Skeletal muscle cell (primary cell): ENCODE data around the gene CPEB2.
"Not testable (repeated sequence)": the region's sequence is repeated elsewhere in the genome, so short reads cannot be mapped to it uniquely, and the experiment has no call there.

Source experiments
- DNase-seq: peaks from one replicate; pipeline ENCODE4 v3.0.0-alpha.2; 2010; ENCODE audit warnings: low read depth
- H3K4me3 ChIP-seq: 2 replicates; pipeline ENCODE4 v1.5.1; 2011; ENCODE audit warnings: low read depth, mild to moderate bottlenecking, control low read depth, low read length, moderate library complexity

Gene CPEB2

DNA sequence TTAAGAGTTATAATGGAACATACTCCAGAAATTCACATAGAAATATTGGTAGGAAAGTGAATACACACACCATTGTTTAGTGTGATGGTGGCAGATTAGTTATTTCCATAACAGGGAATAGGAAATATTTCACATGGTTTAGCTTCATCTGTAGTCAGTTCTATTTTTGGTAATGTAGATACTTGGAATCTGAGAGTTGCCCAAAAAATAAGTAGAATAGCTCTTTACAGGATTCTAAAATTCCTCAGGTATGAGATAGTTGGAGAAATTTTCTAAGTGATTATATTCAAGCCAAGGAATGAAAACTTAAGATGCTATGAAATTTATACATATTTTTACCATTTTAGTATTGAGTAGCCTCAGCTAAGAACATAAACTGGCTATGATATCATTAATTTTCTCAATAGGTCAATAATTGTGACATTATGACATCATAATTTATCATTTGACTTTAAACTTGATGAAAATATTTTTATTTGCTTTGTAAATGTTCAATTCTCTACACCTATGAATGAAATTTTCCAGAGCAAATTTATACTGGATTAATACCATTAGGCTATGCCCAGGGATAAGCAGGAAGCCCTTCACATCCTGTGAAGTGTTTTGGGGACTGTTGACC lies 35.8 kb downstream of the CPEB2 start:
- no peak for DNase-seq

DNA sequence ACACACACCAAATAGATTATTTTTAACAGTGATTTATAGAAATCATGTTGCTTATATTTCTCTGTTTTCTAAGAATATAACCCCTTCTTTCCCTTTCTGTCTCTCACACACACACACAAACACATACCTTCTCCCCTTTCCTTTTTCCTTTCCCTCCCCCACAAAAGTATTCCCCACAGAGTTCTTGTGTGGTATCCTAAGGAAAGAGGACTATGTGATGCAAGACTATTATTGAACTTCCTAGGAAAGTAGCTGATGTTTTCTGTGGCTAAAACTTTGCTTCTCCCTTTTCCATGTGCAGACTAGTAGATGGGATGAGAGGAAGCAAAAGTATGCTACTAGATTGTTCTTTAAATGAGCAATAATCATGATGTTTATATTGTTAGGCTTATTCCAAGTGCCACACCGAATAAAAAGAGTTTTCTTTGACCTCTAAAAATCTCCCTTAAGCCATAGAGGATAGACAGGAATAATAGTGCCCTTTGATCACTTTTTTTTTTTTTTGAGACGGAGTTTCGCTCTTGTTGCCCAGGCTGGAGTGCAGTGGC lies 38.7 kb downstream of the CPEB2 start:
- peak; percentile 41 for DNase-seq
- no peak overlapping the region for H3K4me3 ChIP-seq

More for the DNA sequence above, 35.8 kb downstream of the CPEB2 start:
- no peak overlapping the region for H3K4me3 ChIP-seq

DNA sequence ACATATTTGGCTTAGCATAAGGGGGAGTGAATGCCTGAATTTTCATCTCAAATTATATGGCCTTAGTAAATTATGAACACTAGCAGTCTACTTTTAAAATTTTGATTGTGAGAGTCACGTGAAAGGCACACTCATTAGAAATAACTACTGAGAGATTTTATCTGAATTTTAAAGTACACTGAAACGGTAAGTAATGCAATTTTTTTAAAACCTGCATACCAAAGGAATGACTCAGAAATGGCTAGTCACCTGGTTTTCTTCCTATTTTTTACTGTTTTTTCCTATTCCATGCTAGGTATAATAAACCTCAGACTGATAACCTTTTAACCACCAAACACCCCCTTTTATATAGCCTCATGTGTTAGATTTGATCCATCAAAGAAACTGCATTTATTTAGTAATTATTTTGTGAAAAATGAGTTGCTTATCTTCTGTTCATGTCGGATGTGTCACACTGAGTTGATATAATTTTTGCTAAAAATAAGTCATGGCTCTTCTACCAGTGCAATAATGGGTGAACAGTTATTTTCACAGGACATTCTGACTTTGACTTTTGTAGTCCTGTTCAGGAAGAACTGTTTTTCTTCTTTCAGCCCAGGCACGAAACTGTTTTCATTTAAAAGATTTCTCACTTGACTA lies 40.4 kb downstream of the CPEB2 start:
- H3K4me3 ChIP-seq = no peak overlapping the region
- DNase-seq = no peak

DNA sequence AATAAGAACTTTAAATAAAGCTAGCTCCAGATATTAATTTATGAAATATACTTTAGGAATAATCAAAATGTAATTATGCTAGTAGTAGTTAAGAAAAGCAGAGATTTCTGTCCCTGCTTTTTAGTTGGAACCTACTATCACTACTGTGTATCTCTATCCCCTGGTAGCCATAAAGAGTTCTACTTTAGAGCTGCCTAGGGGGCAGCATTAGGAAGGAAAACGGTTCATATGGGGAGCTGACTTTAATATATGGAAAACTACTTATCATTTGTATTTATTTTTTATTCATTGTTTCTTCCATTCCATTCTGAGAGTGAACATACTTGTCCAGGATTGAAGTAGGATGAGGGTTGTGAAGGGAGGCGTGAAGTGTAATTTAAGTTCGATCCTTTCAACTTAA lies 40.9 kb downstream of the CPEB2 start:
- H3K4me3 ChIP-seq = no peak overlapping the region
- DNase-seq = no peak

DNA sequence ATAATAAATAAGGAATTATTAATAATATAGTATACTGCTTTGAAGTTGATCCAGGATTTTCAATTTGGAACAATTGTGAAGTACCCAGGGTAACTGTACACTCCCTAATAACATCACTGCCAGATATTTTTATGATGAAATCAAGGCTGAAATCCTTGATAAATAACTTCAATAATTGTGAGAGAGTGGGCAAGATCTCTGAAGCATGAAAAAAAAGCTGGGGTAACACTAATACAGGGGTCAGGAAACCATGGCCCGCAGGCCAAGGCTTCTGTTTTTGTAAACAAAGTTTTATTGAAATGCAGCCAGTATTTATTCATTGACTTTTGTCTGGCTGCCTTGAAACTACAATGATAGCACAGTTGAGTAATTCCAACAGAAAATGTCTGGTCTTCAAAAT lies 41.6 kb downstream of the CPEB2 start:
- H3K4me3 ChIP-seq = no peak overlapping the region

DNA sequence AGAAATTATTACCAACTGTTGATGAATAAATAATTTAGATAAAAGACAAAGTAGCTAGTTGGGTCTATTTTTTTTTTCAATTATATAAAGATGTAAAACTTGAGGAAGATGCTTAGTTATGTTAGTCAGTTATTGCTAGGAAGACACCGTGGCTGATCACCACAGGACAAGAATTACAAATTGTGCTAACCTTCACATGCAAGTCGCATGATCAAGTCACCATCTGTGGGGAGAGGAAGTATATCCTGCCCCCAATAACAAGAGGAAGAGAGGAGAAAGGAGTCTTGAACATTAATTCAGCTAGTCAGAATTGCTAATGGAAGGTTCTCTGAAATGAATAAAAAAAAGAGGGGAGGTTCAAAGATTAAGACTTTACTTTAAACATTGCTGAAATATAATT lies 52.3 kb downstream of the CPEB2 start:
- DNase-seq = no peak
- H3K4me3 ChIP-seq = no peak overlapping the region

More for the DNA sequence above, 41.6 kb downstream of the CPEB2 start:
- DNase-seq = no peak

DNA sequence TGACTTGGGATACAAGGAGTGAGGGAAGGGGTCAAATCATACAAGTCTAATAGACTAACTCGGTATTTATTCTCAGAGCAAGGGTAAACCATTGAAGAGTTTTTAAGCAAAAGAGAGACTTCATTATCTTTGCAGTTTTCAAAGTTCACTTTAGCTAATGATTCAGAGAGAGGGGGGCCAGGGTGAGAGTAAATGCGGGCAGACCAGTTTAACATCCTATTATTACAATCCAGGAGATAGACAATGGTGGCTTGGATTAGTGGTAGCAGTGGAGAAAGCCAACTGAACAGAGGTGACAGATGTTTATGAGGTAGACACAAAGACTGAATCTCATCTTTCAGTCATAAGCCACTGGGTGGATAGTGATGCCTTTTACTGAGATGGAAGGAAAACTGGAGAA lies 57.9 kb downstream of the CPEB2 start:
- DNase-seq = no peak
- H3K4me3 ChIP-seq = no peak overlapping the region

DNA sequence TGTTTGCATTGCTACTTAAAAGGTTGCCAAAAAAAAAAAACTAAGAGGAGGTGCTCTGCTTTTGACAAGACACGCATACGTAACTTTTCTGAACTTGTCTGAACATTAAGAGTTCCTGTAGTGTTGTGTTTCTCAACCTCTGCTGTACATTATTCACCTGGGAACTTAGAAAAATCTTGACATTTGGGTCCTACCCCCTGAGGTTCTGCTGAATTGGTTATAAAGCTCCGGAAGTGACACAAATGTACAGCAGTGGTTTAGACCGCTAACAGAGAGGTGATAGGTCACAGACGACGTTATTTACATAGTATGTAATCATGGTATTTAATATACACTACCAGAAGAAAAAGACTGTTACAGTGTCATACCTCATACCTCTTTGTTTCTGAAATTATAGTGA lies 61.1 kb downstream of the CPEB2 start:
- DNase-seq = no peak
- no peak overlapping the region for H3K4me3 ChIP-seq

DNA sequence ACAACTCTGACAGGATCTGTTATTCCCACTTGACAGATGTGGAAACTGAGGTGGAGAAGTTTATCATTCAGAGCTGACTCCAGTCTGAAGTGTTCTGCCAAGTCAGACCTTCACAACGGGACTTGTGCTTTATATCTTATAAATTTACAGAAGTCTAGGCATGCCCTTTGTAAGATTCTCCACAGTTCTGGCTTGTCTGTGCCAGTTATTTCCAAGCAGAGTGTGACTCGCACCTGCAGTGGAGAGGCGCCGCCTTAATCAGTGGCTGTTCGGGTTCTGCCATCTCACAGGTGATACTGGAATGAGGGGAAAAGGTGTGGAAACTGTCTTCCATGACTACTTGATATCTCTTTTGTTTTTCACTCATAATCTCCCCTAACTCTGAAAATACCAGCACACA lies 63.2 kb downstream of the CPEB2 start:
- DNase-seq = no peak
- H3K4me3 ChIP-seq = no peak overlapping the region

DNA sequence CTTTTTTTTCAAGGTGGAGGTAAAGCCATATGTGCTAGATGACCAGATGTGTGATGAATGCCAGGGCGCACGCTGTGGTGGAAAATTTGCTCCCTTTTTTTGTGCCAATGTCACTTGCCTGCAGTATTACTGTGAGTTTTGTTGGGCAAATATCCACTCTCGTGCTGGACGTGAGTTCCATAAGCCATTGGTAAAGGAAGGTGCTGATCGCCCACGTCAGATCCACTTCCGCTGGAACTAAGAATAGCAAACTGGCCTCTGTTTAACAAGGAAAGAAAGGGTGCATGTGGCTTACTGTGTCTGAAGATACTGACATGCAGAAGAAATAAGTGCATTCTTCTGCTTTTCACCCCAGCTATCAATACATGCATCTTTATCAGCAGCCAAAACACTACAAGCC lies 63.9 kb downstream of the CPEB2 start:
- H3K4me3 ChIP-seq = no peak overlapping the region

DNA sequence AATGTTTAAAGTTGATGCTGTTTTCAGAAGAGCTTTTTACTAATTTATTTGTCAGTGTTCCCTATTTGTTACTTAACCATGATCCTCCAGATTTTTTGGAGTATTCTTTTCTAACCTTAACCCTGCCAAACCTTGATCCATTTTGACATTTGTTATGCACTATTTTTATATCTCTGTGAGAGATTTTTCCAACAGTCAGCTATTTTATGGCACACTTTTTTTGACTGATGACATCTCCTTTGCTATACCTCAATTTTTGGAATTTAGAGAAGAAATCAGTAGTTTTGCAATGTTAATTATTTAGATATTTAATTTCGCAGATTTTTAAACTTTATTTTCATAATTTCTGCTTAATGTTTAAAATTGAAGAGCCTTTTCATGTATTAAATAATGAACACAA lies 66.0 kb downstream of the CPEB2 start:
- H3K4me3 ChIP-seq = no peak overlapping the region
- DNase-seq = no peak

More for the DNA sequence above, 63.9 kb downstream of the CPEB2 start:
- DNase-seq = no peak

DNA sequence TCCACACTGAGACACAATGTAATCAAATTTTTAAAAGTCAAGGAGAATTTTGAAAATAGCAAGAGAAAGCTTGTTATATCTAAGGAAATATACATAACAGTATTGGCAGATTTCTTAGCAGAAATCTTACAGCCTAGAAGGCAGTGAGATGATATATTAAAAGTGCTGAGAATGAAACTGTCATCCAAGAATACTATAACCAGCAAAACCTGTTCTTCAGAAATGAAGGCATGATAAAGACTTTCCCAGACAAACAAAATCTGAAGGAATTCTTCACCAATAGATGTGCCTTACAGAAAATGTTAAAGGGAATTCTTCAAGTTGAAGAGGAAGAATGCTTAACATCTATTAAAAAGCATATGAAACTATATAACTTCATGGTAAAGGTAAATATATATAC lies 73.6 kb downstream of the CPEB2 start:
- no peak for DNase-seq
- no peak overlapping the region for H3K4me3 ChIP-seq

DNA sequence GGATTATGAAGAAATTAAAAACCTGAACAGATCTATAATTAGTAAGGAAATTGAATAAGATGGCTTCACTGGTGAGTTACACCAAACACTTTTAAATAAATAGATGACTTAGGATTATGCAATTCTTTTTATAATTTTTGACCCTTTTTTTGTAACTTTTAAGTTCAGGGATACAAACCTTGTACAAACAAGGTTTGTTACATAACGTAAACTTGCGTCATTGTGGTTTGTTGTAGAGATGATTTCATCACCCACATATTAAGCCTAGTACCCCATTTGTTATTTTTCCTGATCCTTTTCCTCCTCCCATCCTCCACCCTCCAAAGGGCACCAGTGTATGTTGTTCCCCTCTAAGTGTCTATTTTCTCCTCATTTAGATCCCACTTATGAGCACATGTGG lies 75.7 kb downstream of the CPEB2 start:
- H3K4me3 ChIP-seq = no peak overlapping the region
- DNase-seq = peak; percentile 62

DNA sequence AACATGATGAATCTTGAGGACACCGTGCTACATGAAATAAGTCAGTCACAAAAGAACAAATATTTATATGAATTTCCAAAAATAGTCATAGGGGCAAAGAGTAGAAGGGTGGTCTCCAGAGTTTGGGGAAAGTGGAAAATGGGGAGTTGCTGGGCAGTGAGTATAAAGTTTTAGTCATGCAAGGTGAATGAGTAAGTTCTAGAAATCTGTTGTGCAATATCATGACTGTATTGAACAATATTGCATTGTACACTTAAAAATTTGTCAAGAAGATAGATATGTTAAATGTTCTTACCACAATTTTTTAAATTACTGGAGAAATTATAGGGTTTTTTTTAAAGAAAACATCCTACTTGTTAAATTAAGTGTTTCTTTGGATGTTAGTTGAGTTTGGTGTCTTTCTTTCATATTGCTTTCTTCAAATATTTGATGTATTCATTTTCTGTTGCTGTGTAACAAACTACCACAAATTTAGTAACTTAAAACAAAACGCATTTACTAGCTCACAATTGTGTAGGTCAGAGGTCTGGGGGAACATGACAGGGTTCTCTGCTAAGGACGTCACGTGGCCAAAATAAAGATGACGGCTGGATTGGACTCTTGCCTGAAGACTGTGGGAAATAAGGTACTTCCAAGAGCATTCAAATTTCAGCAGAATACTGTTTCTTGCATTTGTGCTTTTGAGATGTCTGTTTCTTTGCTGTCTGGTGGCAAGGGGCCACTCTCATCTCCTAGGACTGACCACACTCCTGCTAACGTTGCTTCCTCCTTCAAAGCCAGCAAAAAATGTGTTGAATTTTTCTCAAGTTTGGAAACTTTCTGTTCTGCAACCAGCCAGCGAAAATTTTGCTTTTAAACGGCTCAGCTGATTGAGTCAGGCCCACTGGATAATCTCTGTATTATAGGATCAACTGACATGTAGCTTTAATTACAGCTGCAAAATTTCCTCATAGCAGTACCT lies 76.7 kb downstream of the CPEB2 start:
- DNase-seq = peak; percentile 23
- no peak overlapping the region for H3K4me3 ChIP-seq

DNA sequence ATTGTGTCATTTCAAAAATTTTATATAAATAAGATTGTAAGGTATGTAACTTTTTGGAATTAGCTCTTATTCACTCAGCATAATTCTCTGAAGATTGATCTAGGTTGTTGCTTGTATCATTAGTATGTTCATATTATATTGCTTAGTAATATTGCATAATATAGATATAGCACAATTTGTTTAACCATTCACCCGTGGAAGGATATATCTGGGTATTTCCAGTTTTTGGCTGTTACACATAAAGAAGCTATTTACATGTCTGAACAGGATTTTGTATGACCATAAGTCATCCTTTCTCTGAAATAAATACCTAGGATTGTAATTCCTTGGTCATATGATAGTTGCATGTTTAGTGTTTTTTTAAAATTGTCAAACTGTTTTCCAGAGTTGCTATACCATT lies 82.5 kb downstream of the CPEB2 start:
- no peak overlapping the region for H3K4me3 ChIP-seq
- DNase-seq = no peak

DNA sequence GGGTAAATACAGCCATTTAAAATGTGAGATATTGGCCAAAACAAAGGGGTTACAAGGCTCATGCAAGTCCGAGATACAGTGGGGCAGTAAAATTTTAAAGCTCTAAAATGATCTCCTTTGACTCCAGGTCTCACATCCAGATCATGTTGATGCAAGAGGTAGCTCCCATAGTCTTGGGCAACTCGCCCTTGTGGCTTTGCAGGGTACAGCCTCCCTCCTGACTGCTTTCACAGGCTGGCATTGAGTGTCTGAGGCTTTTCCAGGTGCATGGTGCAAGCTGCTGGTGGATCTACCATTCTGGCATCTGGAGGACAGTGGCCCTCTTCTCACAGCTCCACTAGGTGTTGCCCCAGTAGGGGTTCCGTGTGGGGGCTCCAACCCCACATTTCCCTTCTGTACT lies 83.5 kb downstream of the CPEB2 start:
- not testable (repeated sequence) for H3K4me3 ChIP-seq, DNase-seq

DNA sequence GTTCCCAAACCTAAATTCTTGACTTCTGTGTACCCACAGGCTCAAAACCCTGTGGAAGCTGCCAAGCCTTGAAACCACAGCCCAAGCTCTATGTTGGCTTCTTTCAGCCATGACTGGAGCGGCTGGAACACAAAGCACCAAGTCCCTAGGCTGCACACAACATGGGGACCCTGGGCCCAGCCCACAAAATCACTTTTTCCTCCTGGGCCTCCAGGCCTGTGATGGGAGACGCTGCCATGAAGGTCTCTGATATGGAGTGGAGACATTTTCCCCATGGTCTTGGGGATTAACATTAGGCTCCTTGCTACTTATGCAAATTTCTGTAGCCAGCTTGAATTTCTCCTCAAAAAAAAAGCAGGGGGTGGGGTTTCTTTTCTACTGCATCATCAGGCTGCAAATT lies 84.0 kb downstream of the CPEB2 start:
- not testable (repeated sequence) for DNase-seq

DNA sequence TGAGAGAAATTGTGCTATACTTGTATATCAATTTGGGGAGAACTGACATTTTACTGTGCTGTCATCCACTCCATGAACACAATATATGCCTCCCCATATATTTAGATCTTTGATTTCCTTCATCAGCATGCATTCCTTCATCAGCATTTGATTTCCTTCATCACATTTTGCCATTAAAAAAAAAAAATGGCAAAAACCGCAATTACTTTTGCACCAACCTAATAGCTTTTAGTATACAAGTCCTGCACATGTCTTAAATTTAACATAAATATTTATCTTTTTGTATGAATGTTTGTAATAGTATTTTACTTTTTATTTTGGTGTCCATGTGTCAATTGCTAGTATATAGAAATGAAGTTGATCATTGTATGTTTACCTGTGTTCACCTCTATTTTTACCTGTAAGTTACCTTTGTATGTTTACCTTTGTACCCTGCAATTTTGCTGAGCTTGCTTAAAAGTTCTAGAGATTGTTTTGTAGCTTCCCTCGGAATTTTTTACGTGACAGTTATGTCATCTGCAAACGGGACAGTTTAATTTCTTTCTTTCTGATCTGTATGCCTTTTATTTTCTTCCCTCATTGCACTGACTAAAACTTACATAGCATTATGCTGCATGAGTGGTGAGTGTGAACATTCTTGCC lies 86.2 kb downstream of the CPEB2 start:
- no peak overlapping the region for H3K4me3 ChIP-seq
- DNase-seq = no peak

More for the DNA sequence above, 84.0 kb downstream of the CPEB2 start:
- H3K4me3 ChIP-seq = not testable (repeated sequence)

DNA sequence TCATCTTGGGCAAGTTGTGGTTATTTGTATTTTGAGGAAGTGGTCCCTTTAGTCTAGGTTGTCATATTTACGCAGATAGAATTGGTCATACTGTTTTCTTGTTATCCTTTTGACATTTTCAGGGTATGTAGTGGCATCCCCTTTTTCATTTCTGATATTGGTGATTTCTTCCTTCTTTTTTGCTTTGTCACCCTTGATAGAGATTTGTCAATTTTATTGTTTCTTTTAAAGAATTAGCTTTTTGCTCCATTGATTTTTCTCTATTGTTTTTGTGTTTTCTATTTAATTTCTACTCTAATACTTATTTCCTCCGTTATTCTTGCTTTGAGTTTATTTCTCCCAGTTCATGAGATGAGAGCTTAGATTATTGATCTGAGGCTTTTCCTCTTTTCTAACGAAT lies 87.7 kb downstream of the CPEB2 start:
- no peak for DNase-seq
- H3K4me3 ChIP-seq = no peak overlapping the region

DNA sequence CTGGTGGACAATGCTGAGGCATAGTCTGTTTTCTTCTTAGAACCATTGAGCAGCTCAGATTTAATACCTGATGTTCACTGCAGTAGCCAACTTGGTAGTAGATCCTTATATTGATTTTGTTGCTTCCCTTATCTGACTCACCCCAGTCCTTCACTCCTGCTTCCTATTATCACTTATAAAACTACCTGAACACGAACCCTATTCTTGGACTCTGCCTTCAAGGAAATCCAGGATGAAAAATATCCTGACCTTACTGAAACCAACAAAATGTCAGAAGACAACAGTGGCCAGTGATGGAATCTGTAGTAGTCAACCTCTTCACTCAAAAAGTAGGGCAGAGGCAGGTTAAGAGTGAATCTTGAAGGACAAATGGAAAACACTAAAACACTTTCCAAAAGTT lies 98.1 kb downstream of the CPEB2 start:
- H3K4me3 ChIP-seq = no peak overlapping the region
- DNase-seq = no peak
